PC-3 (cell line): ENCODE data around the gene GAREM2. TPM values are rescaled to one million over a fixed set of nuclear protein-coding genes. Genes with fewer than 3 reads are reported as not detected.

Experiments used
- ATAC-seq: fragments of 200-7000 bp; cut with Tn5 transposase; 2 replicates; pipeline ENCODE4 v1.9.1; 2020; ENCODE audit warnings: mild to moderate bottlenecking, moderate library complexity
- BruUV-seq: library from RNA; stranded (reverse); fragments of 400-500 nt; replicated peaks from 2 replicates; lab custom pipeline; 2021; lab: Mats Ljungman, UMichigan
- CTCF ChIA-PET: fragments of 300-600 bp; sonication (Branson Sonifier 250); formaldehyde crosslinking; loops from one replicate; lab custom pipeline; 2022; ENCODE audit warnings: antibody characterized with exemption; lab: Charles Lee
- POLR2A ChIA-PET: fragments of 300-600 bp; sonication (Branson Sonifier 250); formaldehyde crosslinking; loops from one replicate; lab custom pipeline; 2022; ENCODE audit warnings: antibody characterized with exemption; ENCODE audit not compliant: unreplicated experiment; lab: Charles Lee
- DNase-seq: peaks from one replicate; pipeline ENCODE4 v3.0.0-alpha.2; 2015
- H2AFZ ChIP-seq: fragments of 300-600 bp; sonication (generic); 2 replicates; pipeline ENCODE4 v1.6.0; 2016; ENCODE audit warnings: antibody characterized with exemption, low read length
- H3F3A ChIP-seq: fragments of 300-600 bp; sonication (generic); one replicate; pipeline ENCODE4 v1.6.0; 2017; ENCODE audit warnings: antibody characterized with exemption, low read length, control low read depth, mild to moderate bottlenecking; ENCODE audit not compliant: unreplicated experiment
- H3K27ac ChIP-seq: fragments of 300-600 bp; sonication (generic); 2 replicates; pipeline ENCODE4 v1.5.1; 2016; ENCODE audit warnings: mild to moderate bottlenecking, low read length
- H3K27me3 ChIP-seq: fragments of 300-600 bp; sonication (generic); 2 replicates; pipeline ENCODE4 v1.6.1; 2016; ENCODE audit warnings: low read length, mixed read lengths
- H3K36me3 ChIP-seq: fragments of 300-600 bp; sonication (generic); 2 replicates; pipeline ENCODE4 v1.6.1; 2016; ENCODE audit warnings: low read depth, mixed run types, low read length, mixed read lengths
- H3K4me1 ChIP-seq: fragments of 300-600 bp; sonication (generic); 2 replicates; pipeline ENCODE4 v1.5.1; 2016; ENCODE audit warnings: low read length; ENCODE audit not compliant: insufficient read depth
- H3K4me2 ChIP-seq: fragments of 300-600 bp; sonication (generic); 2 replicates; pipeline ENCODE4 v1.6.0; 2016; ENCODE audit warnings: low read length
- H3K4me3 ChIP-seq: fragments of 300-600 bp; sonication (generic); 2 replicates; pipeline ENCODE4 v1.5.1; 2016; ENCODE audit warnings: mild to moderate bottlenecking, low read length, mixed read lengths
- H3K79me2 ChIP-seq: fragments of 300-600 bp; sonication (generic); 2 replicates; pipeline ENCODE4 v1.6.1; 2017; ENCODE audit warnings: low read length, mixed read lengths
- H3K9ac ChIP-seq: fragments of 300-600 bp; sonication (generic); 2 replicates; pipeline ENCODE4 v1.6.0; 2016; ENCODE audit warnings: mild to moderate bottlenecking, low read length
- H3K9me2 ChIP-seq: fragments of 300-600 bp; sonication (generic); replicated peaks from 2 replicates; pipeline ENCODE4 v1.6.1; 2016; ENCODE audit warnings: mixed run types, low read length, mixed read lengths
- H3K9me3 ChIP-seq: fragments of 300-600 bp; sonication (generic); 2 replicates; pipeline ENCODE4 v1.6.1; 2016; ENCODE audit warnings: low read length, mixed read lengths
- H4K20me1 ChIP-seq: fragments of 300-600 bp; sonication (generic); 2 replicates; pipeline ENCODE4 v1.6.1; 2016; ENCODE audit warnings: low read length, mixed read lengths
- CTCF ChIP-seq: fragments of 300-600 bp; sonication (generic); conservative IDR thresholded peaks from 2 replicates; pipeline ENCODE4 v1.5.1; 2017; ENCODE audit warnings: antibody characterized with exemption, low read depth, mild to moderate bottlenecking, low read length
- EZH2 ChIP-seq: fragments of 300-600 bp; sonication (generic); IDR thresholded peaks from one replicate; pipeline ENCODE4 v1.6.1; 2017; ENCODE audit warnings: antibody characterized with exemption, mild to moderate bottlenecking, low read length; ENCODE audit not compliant: unreplicated experiment
- EZH2phosphoT487 ChIP-seq: fragments of 300-600 bp; sonication (generic); IDR thresholded peaks from 2 replicates; pipeline ENCODE4 v1.6.1; 2018; ENCODE audit warnings: mild to moderate bottlenecking, antibody characterized with exemption, low read length, borderline replicate concordance
- intact Hi-C: fragments of 100-400 bp; cut with micrococcal nuclease; formaldehyde crosslinking; loops from 2 replicates; pipeline ENCODE4 v1.9.0; 2023
- total RNA-seq: library from RNA; depleted of rRNA; stranded (reverse); fragments of >200 nt; gene quantifications from 2 replicates; pipeline ENCODE4 v1.2.3, GENCODE V29; 2014

The GAREM2 gene
- total RNA-seq, 1 experiment from 2014 or later, result 1.4 TPM

GRCh38 chr2:26144031-26144430 lies 28.9 kb upstream of the GAREM2 start:
- H3K9ac ChIP-seq, result no peak overlapping the region
- H3K79me2 ChIP-seq, result no peaks in the 10 kb centered on the region
- H3K4me1 ChIP-seq, result peaks cover 18% of the 10 kb centered on the region
- intact Hi-C loops, result loop anchor here (2.0 kb wide), 2 partner anchors 55 to 291 kb away; no protein-coding TSS in a partner anchor
- H3K27me3 ChIP-seq, result no peaks in the 10 kb centered on the region
- H3K9me2 ChIP-seq, result no peaks in the 10 kb centered on the region
- DNase-seq (peak; percentile 45), ATAC-seq (peak; percentile 27)
- H2AFZ ChIP-seq, result peak overlapping the region; percentile 7; the same call in 1 of the 2 replicates
- no TSS peak for BruUV-seq
- H3K9me3 ChIP-seq, result no peaks in the 10 kb centered on the region
- no peaks in the 10 kb centered on the region for H3K36me3 ChIP-seq
- H3K4me3 ChIP-seq, result no peak overlapping the region
- ChIA-PET CTCF (interaction anchor here (0.6 to 0.7 kb wide), 2 partner anchors 56 to 151 kb away, joined by 3 to 7 read pairs; no protein-coding TSS in a partner anchor), POLR2A (no interaction called here)
- TF ChIP-seq EZH2phosphoT487 (no peak), CTCF (no peak), EZH2 (no peak)
- no peaks in the 10 kb centered on the region for H4K20me1 ChIP-seq
- H3F3A ChIP-seq, result no peaks in the 10 kb centered on the region
- peak overlapping the region; percentile 33 for H3K4me2 ChIP-seq
- 0 out of 2 replicates have a peak overlapping the region, but pooled peaks have one; percentile 14 for H3K27ac ChIP-seq

GRCh38 chr2:26144953-26145680 lies 27.8 kb upstream of the GAREM2 start:
- no peaks in the 10 kb centered on the region for H3K9me3 ChIP-seq
- H3K9ac ChIP-seq, result no peak overlapping the region
- H3K79me2 ChIP-seq, result no peaks in the 10 kb centered on the region
- no TSS peak for BruUV-seq
- no peaks in the 10 kb centered on the region for H3K27me3 ChIP-seq
- H3K27ac ChIP-seq, result no peak overlapping the region
- DNase-seq (peak; percentile 80), ATAC-seq (peak; percentile 39)
- peak overlapping the region; percentile 3; the same call in 1 of the 2 replicates for H2AFZ ChIP-seq
- H3K4me3 ChIP-seq, result no peak overlapping the region
- CTCF ChIA-PET, result interaction anchor here (0.5 to 1.2 kb wide), 4 partner anchors 57 to 267 kb away, joined by 3 to 5 read pairs (median 4); partner anchors contain the start of gene ASXL2
- peaks cover 18% of the 10 kb centered on the region for H3K4me1 ChIP-seq
- intact Hi-C loops, result loop anchor here (1.0 to 2.0 kb wide), 4 partner anchors 56 to 292 kb away; no protein-coding TSS in a partner anchor
- TF ChIP-seq CTCF (peak; percentile 92), EZH2 (no peak)
- POLR2A ChIA-PET, result interaction anchor here (0.6 kb wide), 2 partner anchors 111 to 194 kb away, joined by 4 read pairs; partner anchors contain the start of gene RAB10
- H3F3A ChIP-seq, result no peaks in the 10 kb centered on the region
- no peaks in the 10 kb centered on the region for H4K20me1 ChIP-seq
- no peaks in the 10 kb centered on the region for H3K36me3 ChIP-seq
- no peaks in the 10 kb centered on the region for H3K9me2 ChIP-seq
- peak overlapping the region; percentile 38; the same call in 1 of the 2 replicates for H3K4me2 ChIP-seq

- no peaks in the 10 kb centered on the region for H3K36me3 ChIP-seq
- H3K9ac ChIP-seq, result no peak overlapping the region
- DNase-seq, result peak; percentile 30
- H3F3A ChIP-seq, result no peaks in the 10 kb centered on the region
- H4K20me1 ChIP-seq, result no peaks in the 10 kb centered on the region
- no peaks in the 10 kb centered on the region for H3K9me2 ChIP-seq
- no peaks in the 10 kb centered on the region for H3K9me3 ChIP-seq
- ATAC-seq, result no peak
- intact Hi-C loops, result no loop called here
- ChIA-PET POLR2A (no interaction called here), CTCF (interaction anchor here (0.6 kb wide), 1 partner anchor 297 kb away, joined by 3 read pairs; no protein-coding TSS in a partner anchor)
- no peak overlapping the region for H3K4me3 ChIP-seq
- H3K4me1 ChIP-seq, result peaks cover 16% of the 10 kb centered on the region
- no peaks in the 10 kb centered on the region for H3K79me2 ChIP-seq
- TF ChIP-seq EZH2 (no peak), CTCF (no peak), EZH2phosphoT487 (no peak)
- no peak overlapping the region for H3K27ac ChIP-seq
- H3K4me2 ChIP-seq, result no peak overlapping the region
- no peaks in the 10 kb centered on the region for H3K27me3 ChIP-seq
- no peak overlapping the region for H2AFZ ChIP-seq
- no TSS peak for BruUV-seq
Observed at GRCh38 chr2:26148501-26148900, 24.4 kb upstream of the GAREM2 start.
